HepG2 (cell line): ENCODE results near the gene ITCH. TPM values are rescaled to one million over a fixed set of nuclear protein-coding genes. Genes with fewer than 3 reads are reported as not detected.
A peak's percentile ranks its signal among the peaks of the same experiment; 100 is the strongest.

Source experiments
- BHLHE40 ChIP-seq: IDR thresholded peaks from 2 replicates; pipeline ENCODE4 v1.6.1; 2011; ENCODE audit warnings: low read length, improper control_type of control experiment
- CEBPB ChIP-seq: IDR thresholded peaks from 2 replicates; pipeline ENCODE4 v1.6.1; 2011; ENCODE audit warnings: low read depth, low read length, improper control_type of control experiment, borderline replicate concordance
- CHD4 ChIP-seq: fragments of 200-600 bp; sonication (generic); IDR thresholded peaks from 2 replicates; pipeline ENCODE4 v1.7.0; 2017; ENCODE audit warnings: mild to moderate bottlenecking, low read length, borderline replicate concordance
- FOXA3 ChIP-seq: IDR thresholded peaks from 2 replicates; pipeline ENCODE4 v1.6.1; 2016; ENCODE audit warnings: missing genetic modification reagents, missing compliant biosample characterization
- GATAD2A ChIP-seq: IDR thresholded peaks from 2 replicates; pipeline ENCODE4 v1.6.1; 2016
- HDAC1 ChIP-seq: sonication (generic); formaldehyde crosslinking; IDR thresholded peaks from 2 replicates; pipeline ENCODE4 v1.5.1; 2020; ENCODE audit warnings: mild to moderate bottlenecking, missing genetic modification reagents
- HMG20B ChIP-seq: conservative IDR thresholded peaks from 2 replicates; pipeline ENCODE4 v1.6.1; 2016; ENCODE audit warnings: missing genetic modification reagents, missing compliant biosample characterization
- NCOA2 ChIP-seq: sonication (generic); formaldehyde crosslinking; IDR thresholded peaks from 2 replicates; pipeline ENCODE4 v1.8.0; 2022; ENCODE audit warnings: inconsistent platforms
- NR2F1 ChIP-seq, 2 experiments: fragments of 450-650 bp in 1 of 2; formaldehyde crosslinking in 1 of 2; IDR thresholded peaks; 2 replicates each; pipeline versions ENCODE4 v1.5.0 to v1.6.1; 2016 to 2020; ENCODE audit warnings: mild to moderate bottlenecking in 1 of 2, missing compliant biosample characterization in 1 of 2, missing genetic modification reagents in 1 of 2, moderate library complexity in 1 of 2
- PTBP1 ChIP-seq: fragments of 200-400 bp; formaldehyde crosslinking; IDR thresholded peaks from 2 replicates; pipeline ENCODE4 v1.6.1; 2018; ENCODE audit warnings: low read length, low read depth; ENCODE audit not compliant: poor library complexity, severe bottlenecking
- ZMYM4 ChIP-seq: sonication (generic); formaldehyde crosslinking; IDR thresholded peaks from 2 replicates; pipeline ENCODE4 v1.8.1; 2023; ENCODE audit warnings: mild to moderate bottlenecking, missing genetic modification reagents
- ZNF143 ChIP-seq: sonication (generic); formaldehyde crosslinking; IDR thresholded peaks from 2 replicates; pipeline ENCODE4 v1.4.0; 2020; ENCODE audit warnings: missing genetic modification reagents
- ZNF230 ChIP-seq: sonication (generic); formaldehyde crosslinking; IDR thresholded peaks from 2 replicates; pipeline ENCODE4 v1.4.0; 2020; ENCODE audit warnings: mild to moderate bottlenecking, missing genetic modification reagents
- ZNF260 ChIP-seq: sonication (generic); formaldehyde crosslinking; IDR thresholded peaks from 2 replicates; pipeline ENCODE4 v1.4.0; 2020; ENCODE audit warnings: missing genetic modification reagents, low read depth, mild to moderate bottlenecking, borderline replicate concordance
- ZNF546 ChIP-seq: sonication (generic); formaldehyde crosslinking; conservative IDR thresholded peaks from 2 replicates; pipeline ENCODE4 v1.8.1; 2023; ENCODE audit warnings: mild to moderate bottlenecking, missing genetic modification reagents
- polyA plus RNA-seq, 8 experiments: library from polyadenylated mRNA; depleted of rRNA in 3 of 8; stranded (reverse) in 7 of 8; unstranded in 1 of 8; fragments of >200 nt; fragmentation: Illumina TruSeq in 4 of 8; extraction: Trizol in 4 of 8; gene quantifications; 2 replicates each; pipeline versions ENCODE4 v1.2.1 to v1.2.3, GENCODE V29; 2011 to 2016; ENCODE audit warnings: low read depth in 4 of 8, missing spikeins in 1 of 8, mixed read lengths in 1 of 8; ENCODE audit not compliant: insufficient read depth in 1 of 8
- total RNA-seq, 5 experiments: library from RNA; depleted of rRNA; stranded (reverse); fragments of >200 nt; fragmentation: Illumina TruSeq; extraction: Trizol; gene quantifications; 2 replicates each; pipeline ENCODE4 v1.2.3, GENCODE V29; 2016; ENCODE audit warnings: low read depth in 1 of 5
- TF ChIP-seq, protein P1 (sequence below): sonication (generic); formaldehyde crosslinking; IDR thresholded peaks from 2 replicates; pipeline ENCODE4 v1.8.0; 2022; ENCODE audit warnings: low read depth, missing genetic modification reagents
- TF ChIP-seq, protein P2 (sequence below): IDR thresholded peaks from 2 replicates; pipeline ENCODE4 v1.4.0; 2020; ENCODE audit warnings: mild to moderate bottlenecking, missing genetic modification reagents
- TF ChIP-seq, protein P3 (sequence below): sonication (generic); formaldehyde crosslinking; conservative IDR thresholded peaks from 2 replicates; pipeline ENCODE4 v1.4.0; 2020; ENCODE audit warnings: missing genetic modification reagents
- TF ChIP-seq, protein P4 (sequence below): IDR thresholded peaks from 2 replicates; pipeline ENCODE4 v1.6.1; 2016
- TF ChIP-seq, protein P5 (sequence below): IDR thresholded peaks from 2 replicates; pipeline ENCODE4 v1.6.1; 2016; ENCODE audit warnings: missing biosample characterization, missing genetic modification reagents, low read depth

ITCH gene
- total and polyA plus RNA-seq, 2 of the 13 experiments (the other 11 are each of a cell fraction or from before 2014, with no cell fraction given) = 20.5 to 112 TPM

DNA sequence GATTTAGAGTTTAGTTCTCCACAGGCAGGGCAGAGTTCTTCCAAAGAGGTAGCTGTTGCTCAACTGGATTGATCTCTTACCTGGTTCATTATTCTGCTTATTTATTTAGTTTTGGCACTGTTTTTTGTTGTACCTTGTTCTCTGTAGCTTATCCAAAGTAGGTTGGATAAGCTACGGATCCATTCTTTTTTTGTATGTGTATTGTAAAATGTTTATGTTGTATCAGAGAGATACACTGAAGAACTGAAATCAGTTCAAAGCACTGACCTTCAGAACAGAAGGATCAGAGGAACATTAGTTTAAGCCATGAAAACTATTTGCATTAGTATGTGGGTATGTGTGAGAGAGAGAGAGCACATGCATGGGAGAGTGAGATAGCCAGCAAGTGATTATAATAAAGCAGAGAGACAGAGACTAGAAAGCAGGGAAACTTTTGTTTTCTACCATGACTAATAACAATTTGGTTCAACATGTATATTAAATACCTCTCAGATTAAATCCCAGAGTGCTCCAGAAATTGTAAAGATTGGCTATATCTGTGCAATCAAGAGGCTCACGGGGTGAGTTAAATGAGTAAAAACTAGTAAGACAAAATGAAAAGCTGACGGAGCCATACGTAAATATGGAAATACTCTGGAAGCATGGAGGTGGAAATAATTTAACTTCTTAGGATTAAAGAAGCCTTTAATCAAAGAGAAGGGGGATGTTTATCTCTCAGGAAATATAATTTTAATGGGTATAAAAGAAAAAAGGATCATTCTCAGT lies 40.2 kb downstream of the ITCH start (continued):
- TF ChIP-seq, protein P1, sequence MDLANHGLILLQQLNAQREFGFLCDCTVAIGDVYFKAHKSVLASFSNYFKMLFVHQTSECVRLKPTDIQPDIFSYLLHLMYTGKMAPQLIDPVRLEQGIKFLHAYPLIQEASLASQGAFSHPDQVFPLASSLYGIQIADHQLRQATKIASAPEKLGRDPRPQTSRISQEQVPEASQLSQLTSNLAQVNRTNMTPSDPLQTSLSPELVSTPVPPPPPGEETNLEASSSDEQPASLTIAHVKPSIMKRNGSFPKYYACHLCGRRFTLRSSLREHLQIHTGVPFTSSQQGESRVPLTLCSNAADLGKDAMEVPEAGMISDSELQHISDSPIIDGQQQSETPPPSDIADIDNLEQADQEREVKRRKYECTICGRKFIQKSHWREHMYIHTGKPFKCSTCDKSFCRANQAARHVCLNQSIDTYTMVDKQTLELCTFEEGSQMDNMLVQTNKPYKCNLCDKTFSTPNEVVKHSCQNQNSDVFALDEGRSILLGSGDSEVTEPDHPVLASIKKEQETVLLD = no peak
- TF ChIP-seq NCOA2 (0 out of 2 replicates have a peak, but pooled peaks have one; percentile 34), HDAC1 (CRISPR knock-in tag) (peak; percentile 55; the same call in 1 of the 2 replicates), PTBP1 (no peak), CHD4 (peak; percentile 53; the same call in 1 of the 2 replicates), ZNF143 (CRISPR knock-in tag) (no peak), FOXA3 (0 out of 2 replicates have a peak, but pooled peaks have one; percentile 12), ZNF230 (CRISPR knock-in tag) (no peak), ZNF260 (CRISPR knock-in tag) (no peak), ZMYM4 (peak; percentile 21; the same call in 1 of the 2 replicates), BHLHE40 (no peak), HMG20B (CRISPR knock-in tag) (no peak), ZNF546 (CRISPR knock-in tag) (no peak), NR2F1 (CRISPR knock-in tag; IDR thresholded peaks at IDR 0.05) (no peak), GATAD2A (CRISPR knock-in tag) (peak; percentile 59), CEBPB (peak; percentile 60; the same call in 1 of the 2 replicates)
- TF ChIP-seq, protein P2, sequence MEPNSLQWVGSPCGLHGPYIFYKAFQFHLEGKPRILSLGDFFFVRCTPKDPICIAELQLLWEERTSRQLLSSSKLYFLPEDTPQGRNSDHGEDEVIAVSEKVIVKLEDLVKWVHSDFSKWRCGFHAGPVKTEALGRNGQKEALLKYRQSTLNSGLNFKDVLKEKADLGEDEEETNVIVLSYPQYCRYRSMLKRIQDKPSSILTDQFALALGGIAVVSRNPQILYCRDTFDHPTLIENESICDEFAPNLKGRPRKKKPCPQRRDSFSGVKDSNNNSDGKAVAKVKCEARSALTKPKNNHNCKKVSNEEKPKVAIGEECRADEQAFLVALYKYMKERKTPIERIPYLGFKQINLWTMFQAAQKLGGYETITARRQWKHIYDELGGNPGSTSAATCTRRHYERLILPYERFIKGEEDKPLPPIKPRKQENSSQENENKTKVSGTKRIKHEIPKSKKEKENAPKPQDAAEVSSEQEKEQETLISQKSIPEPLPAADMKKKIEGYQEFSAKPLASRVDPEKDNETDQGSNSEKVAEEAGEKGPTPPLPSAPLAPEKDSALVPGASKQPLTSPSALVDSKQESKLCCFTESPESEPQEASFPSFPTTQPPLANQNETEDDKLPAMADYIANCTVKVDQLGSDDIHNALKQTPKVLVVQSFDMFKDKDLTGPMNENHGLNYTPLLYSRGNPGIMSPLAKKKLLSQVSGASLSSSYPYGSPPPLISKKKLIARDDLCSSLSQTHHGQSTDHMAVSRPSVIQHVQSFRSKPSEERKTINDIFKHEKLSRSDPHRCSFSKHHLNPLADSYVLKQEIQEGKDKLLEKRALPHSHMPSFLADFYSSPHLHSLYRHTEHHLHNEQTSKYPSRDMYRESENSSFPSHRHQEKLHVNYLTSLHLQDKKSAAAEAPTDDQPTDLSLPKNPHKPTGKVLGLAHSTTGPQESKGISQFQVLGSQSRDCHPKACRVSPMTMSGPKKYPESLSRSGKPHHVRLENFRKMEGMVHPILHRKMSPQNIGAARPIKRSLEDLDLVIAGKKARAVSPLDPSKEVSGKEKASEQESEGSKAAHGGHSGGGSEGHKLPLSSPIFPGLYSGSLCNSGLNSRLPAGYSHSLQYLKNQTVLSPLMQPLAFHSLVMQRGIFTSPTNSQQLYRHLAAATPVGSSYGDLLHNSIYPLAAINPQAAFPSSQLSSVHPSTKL (CRISPR knock-in tag) = peak; percentile 67
- TF ChIP-seq, protein P3, sequence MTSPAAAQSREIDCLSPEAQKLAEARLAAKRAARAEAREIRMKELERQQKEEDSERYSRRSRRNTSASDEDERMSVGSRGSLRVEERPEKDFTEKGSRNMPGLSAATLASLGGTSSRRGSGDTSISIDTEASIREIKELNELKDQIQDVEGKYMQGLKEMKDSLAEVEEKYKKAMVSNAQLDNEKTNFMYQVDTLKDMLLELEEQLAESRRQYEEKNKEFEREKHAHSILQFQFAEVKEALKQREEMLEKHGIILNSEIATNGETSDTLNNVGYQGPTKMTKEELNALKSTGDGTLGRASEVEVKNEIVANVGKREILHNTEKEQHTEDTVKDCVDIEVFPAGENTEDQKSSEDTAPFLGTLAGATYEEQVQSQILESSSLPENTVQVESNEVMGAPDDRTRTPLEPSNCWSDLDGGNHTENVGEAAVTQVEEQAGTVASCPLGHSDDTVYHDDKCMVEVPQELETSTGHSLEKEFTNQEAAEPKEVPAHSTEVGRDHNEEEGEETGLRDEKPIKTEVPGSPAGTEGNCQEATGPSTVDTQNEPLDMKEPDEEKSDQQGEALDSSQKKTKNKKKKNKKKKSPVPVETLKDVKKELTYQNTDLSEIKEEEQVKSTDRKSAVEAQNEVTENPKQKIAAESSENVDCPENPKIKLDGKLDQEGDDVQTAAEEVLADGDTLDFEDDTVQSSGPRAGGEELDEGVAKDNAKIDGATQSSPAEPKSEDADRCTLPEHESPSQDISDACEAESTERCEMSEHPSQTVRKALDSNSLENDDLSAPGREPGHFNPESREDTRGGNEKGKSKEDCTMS (CRISPR knock-in tag) = no peak
- TF ChIP-seq, protein P4, sequence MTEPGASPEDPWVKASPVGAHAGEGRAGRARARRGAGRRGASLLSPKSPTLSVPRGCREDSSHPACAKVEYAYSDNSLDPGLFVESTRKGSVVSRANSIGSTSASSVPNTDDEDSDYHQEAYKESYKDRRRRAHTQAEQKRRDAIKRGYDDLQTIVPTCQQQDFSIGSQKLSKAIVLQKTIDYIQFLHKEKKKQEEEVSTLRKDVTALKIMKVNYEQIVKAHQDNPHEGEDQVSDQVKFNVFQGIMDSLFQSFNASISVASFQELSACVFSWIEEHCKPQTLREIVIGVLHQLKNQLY = 0 out of 2 replicates have a peak, but pooled peaks have one; percentile 11
- TF ChIP-seq, protein P5, sequence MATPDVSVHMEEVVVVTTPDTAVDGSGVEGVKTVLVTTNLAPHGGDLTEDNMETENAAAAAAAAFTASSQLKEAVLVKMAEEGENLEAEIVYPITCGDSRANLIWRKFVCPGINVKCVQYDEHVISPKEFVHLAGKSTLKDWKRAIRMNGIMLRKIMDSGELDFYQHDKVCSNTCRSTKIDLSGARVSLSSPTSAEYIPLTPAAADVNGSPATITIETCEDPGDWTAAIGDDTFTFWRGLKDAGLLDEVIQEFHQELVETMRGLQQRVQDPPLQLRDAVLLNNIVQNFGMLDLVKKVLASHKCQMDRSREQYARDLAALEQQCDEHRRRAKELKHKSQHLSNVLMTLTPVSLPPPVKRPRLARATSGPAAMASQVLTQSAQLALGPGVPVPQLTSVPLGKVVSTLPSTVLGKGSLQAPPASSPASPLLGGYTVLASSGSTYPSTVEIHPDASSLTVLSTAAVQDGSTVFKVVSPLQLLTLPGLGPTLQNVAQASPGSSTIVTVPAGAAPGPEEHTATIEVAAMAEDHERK (CRISPR knock-in tag) = no peak
